HG03060 (cell line): Measurements from ENCODE around the gene STX4.
"Not testable (repeated sequence)": the region's sequence is repeated elsewhere in the genome, so short reads cannot be mapped to it uniquely, and the experiment has no call there.

Experiments
- ATAC-seq: cut with Tn5 transposase; IDR thresholded peaks from one replicate; pipeline ENCODE4 v1.9.1; 2021; ENCODE audit warnings: low read depth, moderate number of reproducible peaks; ENCODE audit not compliant: unreplicated experiment

Gene STX4

GRCh38 chr16:31013292-31013691 lies 20.1 kb upstream of the STX4 start:
- not testable (repeated sequence) for ATAC-seq

- ATAC-seq: no peak
These were observed 17.3 kb upstream of the STX4 start for GRCh38 chr16:31016018-31016417.

DNA sequence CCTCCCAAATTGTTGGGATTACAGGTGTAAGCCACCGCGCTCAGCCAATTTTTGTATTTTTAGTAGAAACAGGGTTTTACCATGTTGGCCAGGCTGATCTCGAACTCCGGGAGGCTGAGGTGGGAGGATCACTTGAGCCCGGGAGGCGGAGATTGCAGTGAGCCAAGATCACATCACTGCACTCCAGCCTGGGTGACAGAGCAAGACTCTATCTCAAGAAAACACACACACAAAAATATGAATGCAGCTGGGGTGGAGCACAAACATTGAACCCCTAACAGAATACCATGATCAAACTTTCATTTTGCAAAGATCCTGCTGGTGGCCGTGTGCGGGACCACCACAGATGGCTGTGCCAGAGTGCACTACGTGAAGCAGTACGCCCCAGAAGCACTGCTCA lies 15.6 kb upstream of the STX4 start:
- not testable (repeated sequence) for ATAC-seq

- ATAC-seq: no peak
These were observed 12.8 kb upstream of the STX4 start for GRCh38 chr16:31020536-31020935.

DNA sequence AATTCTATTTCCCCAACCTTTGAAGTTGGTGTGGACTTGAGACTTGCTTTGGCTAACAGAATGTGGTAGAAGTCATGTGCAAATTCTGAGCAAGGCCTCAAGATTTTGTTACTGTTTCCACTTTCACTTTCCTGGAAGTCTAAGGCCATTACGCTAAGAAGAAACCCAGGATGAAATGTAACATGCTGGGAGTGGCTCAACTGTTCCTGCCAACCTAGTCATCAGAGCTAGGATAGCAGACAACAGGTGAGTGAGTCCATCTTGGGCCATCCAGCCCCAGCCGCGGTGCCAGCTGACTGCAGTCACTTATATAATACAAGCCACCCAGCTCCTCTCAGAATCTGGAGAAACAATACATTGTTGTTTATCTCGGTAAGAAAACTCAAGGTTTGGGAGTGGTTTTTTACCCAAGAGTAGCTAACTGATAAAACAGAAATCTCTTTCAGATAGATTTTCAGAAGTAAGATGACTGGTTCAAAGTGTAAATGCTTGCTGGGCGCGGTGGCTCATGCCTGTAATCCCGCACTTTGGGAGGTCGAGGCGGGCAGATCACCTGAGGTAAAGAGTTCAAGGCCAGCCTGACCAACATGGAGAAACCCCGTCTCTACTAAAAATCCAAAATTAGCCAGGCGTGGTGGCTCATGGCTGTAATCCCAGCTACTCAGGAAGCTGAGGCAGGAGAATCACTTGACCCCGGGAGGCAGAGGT lies 10.7 kb upstream of the STX4 start:
- ATAC-seq: no peak

GRCh38 chr16:31023252-31023602 lies 10.1 kb upstream of the STX4 start:
- ATAC-seq: no peak

DNA sequence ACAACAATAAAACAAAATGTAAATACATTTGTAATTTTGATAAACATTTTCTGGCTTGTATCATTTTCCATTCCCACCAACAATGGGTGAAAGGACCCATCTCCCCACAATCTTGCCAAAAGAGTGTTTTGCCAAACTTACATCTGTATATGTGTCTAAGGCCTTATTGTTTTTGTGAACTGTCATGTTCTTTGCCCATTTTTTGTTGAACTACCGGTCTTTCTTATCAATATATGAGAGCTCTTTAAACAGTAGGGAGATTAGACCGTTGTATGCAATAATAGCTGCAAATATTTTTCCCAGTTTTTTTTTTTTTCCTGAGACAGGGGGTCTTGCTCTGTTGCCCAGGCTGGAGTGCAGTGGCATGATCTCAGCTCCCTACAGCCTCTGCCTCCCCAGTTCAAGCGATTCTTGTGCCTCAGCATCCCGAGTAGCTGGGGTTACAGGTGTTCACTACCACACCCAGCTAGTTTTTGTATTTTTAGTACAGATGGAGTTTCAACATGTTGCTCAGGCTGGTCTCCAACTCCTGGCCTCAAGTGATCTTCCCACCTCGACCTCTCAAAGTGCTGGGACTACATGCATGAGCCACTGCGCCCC lies 9.6 kb upstream of the STX4 start:
- no peak for ATAC-seq

- ATAC-seq: no peak
These were observed 8.0 kb upstream of the STX4 start for GRCh38 chr16:31025339-31025738.

DNA sequence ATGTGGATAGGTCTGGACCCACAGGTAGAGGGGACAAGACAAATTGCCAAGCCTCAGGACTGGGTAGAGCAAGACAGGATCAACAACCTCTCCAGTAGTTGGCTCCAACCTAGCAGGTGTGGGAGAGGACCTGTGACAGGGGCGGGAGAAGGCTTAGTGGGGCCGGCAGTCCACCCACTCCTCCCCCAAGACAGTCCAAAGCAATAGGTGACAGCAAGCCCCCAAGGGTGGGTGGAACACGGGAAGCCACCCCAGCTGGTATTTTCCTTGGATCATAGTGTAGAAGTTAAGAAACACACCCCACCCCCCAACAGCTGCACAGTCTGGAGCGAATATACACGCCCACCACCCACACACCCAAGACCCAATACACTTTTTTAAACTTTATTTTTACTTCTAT lies 4.1 kb upstream of the STX4 start:
- ATAC-seq: no peak

DNA sequence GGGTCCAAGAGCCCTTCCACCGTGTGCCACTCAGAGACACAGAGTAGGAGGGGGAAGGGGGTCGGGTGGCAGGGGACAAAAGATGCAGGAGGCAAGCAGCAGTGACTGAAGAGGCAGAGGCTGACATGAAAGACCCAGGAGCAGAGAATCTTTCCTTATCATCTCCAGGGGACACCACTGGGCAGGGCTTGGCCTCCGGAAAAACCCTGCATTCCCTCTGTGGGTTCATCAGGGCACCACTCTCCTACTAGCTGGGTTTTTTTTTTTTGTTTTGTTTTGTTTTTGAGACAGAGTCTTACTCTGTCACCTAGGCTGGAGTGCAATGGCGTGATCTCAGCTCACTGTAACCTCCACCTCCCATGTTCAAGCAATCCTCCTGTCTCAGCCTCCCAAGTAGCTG lies 2.1 kb upstream of the STX4 start:
- no peak for ATAC-seq

DNA sequence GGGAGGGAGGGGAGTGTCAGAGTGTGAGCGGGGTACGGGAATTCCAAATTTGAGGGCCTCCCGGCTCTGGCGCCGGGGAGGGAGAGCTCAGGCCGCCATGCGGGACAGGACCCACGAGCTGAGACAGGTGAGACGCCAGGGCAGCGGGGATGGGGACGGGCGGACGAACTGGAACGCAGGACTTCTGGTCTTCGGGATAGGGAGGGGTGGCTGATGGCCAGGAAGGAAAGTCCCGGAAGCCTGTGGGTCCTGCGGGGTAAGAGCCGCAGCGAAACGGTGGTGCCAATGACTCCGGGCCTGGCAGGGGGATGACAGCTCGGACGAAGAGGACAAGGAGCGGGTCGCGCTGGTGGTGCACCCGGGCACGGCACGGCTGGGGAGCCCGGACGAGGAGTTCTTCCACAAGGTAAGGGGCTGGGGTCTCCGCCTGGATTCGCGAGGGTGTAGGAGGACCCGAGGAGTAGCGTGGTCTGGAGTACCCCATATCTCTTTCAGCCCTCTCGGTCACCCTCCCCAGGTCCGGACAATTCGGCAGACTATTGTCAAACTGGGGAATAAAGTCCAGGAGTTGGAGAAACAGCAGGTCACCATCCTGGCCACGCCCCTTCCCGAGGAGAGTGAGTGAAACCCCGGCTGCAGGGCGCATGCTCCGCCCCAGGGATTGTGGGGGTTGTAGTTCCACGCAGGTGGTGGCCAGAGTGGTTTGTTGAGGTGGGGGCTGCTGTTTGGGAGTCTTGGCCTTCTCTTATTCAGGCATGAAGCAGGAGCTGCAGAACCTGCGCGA lies 543 bp downstream of the STX4 start:
- no peak for ATAC-seq

DNA sequence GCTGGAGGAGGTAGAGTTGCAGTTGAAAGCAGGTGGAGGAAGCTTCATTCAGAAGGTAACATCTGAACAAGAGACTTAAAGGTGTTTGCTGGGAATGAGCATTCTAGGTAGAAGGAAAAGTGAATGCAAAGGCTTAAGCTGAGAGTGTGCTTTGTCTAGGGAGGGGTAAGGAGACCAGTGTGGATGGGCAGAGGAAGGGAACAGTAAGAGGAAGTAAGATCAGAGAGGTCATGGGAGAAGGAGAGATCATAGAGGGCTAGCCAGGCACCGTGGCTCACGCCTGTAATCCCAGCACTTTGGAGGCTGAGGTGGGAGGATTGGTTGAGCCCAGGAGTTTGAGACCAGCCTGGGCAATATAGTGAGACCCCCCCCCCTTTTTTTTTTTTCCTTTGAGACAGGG lies 3.3 kb downstream of the STX4 start:
- no peak for ATAC-seq

GRCh38 chr16:31038993-31039392 lies 5.6 kb downstream of the STX4 start:
- no peak for ATAC-seq

- no peak for ATAC-seq
These were observed 9.5 kb downstream of the STX4 start for GRCh38 chr16:31042866-31043265.

DNA sequence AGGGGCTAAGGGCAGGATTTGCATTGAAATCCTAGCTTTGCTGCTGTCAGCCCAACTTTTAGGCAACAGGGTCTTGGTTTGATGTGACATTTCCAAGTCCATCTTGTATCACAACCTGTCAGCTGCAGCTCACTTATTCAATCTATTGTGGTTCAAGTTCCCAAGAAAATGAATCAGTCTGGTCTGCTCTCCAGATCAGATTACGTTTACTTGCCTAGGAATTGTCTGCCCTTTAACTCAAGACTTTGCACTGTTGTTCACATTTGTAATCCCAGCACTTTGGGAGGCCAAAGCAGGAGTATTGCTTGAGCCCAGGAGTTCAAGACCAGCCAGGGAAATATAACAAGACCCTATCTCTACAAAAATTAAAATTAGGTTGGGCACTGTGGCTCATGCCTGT lies 10.0 kb downstream of the STX4 start:
- ATAC-seq: no peak

GRCh38 chr16:31043898-31044481 lies 10.6 kb downstream of the STX4 start:
- ATAC-seq: no peak

- ATAC-seq: no peak
These were observed 17.1 kb downstream of the STX4 start for GRCh38 chr16:31050280-31051030.

- ATAC-seq: no peak
These were observed 18.8 kb downstream of the STX4 start for GRCh38 chr16:31052114-31052513.

GRCh38 chr16:31055613-31056012 lies 22.3 kb downstream of the STX4 start:
- ATAC-seq: no peak

DNA sequence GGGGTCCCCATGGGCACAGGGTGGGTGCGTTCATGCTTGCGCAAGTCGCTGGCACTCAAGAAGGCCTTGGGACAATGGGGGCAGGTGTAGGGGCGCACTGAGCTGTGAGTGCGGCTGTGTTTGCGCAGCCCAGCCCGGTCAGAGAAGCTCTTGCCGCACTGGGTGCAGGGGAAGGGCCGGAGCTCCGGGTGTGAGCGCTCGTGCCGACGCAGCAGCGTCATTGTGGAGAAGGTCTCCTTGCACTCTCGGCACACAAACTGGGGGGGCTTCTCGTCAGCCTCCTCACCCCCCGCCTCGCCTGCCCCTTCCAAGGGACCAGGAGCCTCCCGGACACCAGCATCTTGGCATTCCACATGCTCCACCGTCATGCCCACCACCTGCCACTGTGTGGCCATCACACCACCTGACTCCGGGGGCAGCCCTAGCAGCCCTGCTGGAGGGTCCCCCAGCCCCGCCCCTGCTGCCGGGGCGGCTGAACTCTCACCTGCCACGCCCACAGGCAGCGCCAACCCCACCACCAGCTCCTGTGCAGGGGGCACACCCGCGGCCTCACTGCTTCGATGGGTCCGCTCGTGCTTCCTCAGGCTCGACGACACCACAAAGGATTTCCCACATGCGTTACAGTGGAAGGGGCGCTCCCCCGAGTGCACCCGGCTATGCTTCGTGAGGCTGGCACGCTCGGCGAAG lies 27.9 kb downstream of the STX4 start:
- no peak for ATAC-seq
